Measurements from ENCODE around the gene TMEM72.

Gene TMEM72

GRCh38 chr10:44938956-44939355 lies 27.8 kb downstream of the TMEM72 start:
- Histone ChIP-seq H2BK12ac (ENCODE audit: low read length) (no peak overlapping the region), H3K79me2 (ENCODE audit: control insufficient read depth, insufficient read depth, low read length, poor library complexity) (peaks cover 2% of the 10 kb centered on the region), H3K23ac (ENCODE audit: low read length) (no peak overlapping the region), H3K9me3 (ENCODE audit: insufficient read depth, low read depth, low read length) (no peaks in the 10 kb centered on the region), H2BK5ac (ENCODE audit: low read depth, low read length, poor library complexity) (no peak overlapping the region), H3K4ac (ENCODE audit: low read depth, low read length) (no peak overlapping the region), H3K4me2 (ENCODE audit: low read length) (no peak overlapping the region), H3K4me1 (ENCODE audit: control insufficient read depth in 1 of 2, insufficient read depth in 2 of 2, low read length in 2 of 2) (peaks cover 15 to 20% of the 10 kb centered on the region in 2 experiments), H3K27ac (ENCODE audit: low read depth, low read length) (no peak overlapping the region), H3K27me3 (ENCODE audit: insufficient read depth, low read length) (no peaks in the 10 kb centered on the region), H3K79me1 (ENCODE audit: low read length) (peaks cover 16% of the 10 kb centered on the region), H3K36me3 (ENCODE audit: control insufficient read depth in 1 of 2, insufficient read depth in 2 of 2, low read length in 2 of 2) (no peaks in the 10 kb centered on the region), H3K14ac (ENCODE audit: low read length) (no peak overlapping the region), H2AK5ac (ENCODE audit: low read length) (no peak overlapping the region), H3K9ac (ENCODE audit: low read length) (no peak overlapping the region), H3K18ac (ENCODE audit: low read length) (no peak overlapping the region), H4K12ac (ENCODE audit: low read depth, low read length) (no peak overlapping the region), H2BK120ac (ENCODE audit: insufficient read depth, low read length, poor library complexity) (no peak overlapping the region), H2AFZ (ENCODE audit: insufficient read depth, low read length, poor library complexity) (no peak overlapping the region), H3K4me3 (ENCODE audit: low read depth, low read length) (no peak overlapping the region), H4K8ac (ENCODE audit: low read depth, low read length) (no peak overlapping the region), H4K91ac (ENCODE audit: low read depth, low read length) (no peak overlapping the region)
- DNase-seq: no peak
- WGBS (ENCODE audit: extremely low coverage, insufficient coverage, insufficient read length): no CpG with 5 or more reads among the region's 7 CpGs

GRCh38 chr10:44939691-44940401 lies 28.7 kb downstream of the TMEM72 start:
- Histone ChIP-seq H3K27me3 (ENCODE audit: insufficient read depth, low read length) (no peaks in the 10 kb centered on the region), H3K27ac (ENCODE audit: low read depth, low read length) (no peak overlapping the region), H3K4me2 (ENCODE audit: low read length) (no peak overlapping the region), H2AFZ (ENCODE audit: insufficient read depth, low read length, poor library complexity) (no peak overlapping the region), H4K91ac (ENCODE audit: low read depth, low read length) (no peak overlapping the region), H3K14ac (ENCODE audit: low read length) (no peak overlapping the region), H3K23ac (ENCODE audit: low read length) (no peak overlapping the region), H3K79me2 (ENCODE audit: control insufficient read depth, insufficient read depth, low read length, poor library complexity) (peaks cover 2% of the 10 kb centered on the region), H3K4me3 (ENCODE audit: low read depth, low read length) (no peak overlapping the region), H2AK5ac (ENCODE audit: low read length) (no peak overlapping the region), H2BK120ac (ENCODE audit: insufficient read depth, low read length, poor library complexity) (no peak overlapping the region), H3K79me1 (ENCODE audit: low read length) (peaks cover 8% of the 10 kb centered on the region), H4K8ac (ENCODE audit: low read depth, low read length) (no peak overlapping the region), H3K9ac (ENCODE audit: low read length) (no peak overlapping the region), H3K36me3 (ENCODE audit: control insufficient read depth in 1 of 2, insufficient read depth in 2 of 2, low read length in 2 of 2) (no peaks in the 10 kb centered on the region), H3K9me3 (ENCODE audit: insufficient read depth, low read depth, low read length) (no peaks in the 10 kb centered on the region), H3K4me1 (ENCODE audit: control insufficient read depth in 1 of 2, insufficient read depth in 2 of 2, low read length in 2 of 2) (peaks cover 7 to 11% of the 10 kb centered on the region in 2 experiments), H2BK5ac (ENCODE audit: low read depth, low read length, poor library complexity) (no peak overlapping the region), H3K18ac (ENCODE audit: low read length) (no peak overlapping the region), H3K4ac (ENCODE audit: low read depth, low read length) (no peak overlapping the region), H2BK12ac (ENCODE audit: low read length) (no peak overlapping the region), H4K12ac (ENCODE audit: low read depth, low read length) (no peak overlapping the region)
- DNase-seq: no peak
- WGBS (ENCODE audit: extremely low coverage, insufficient coverage, insufficient read length): no CpG with 5 or more reads among the region's 7 CpGs

- Histone ChIP-seq H3K14ac (ENCODE audit: low read length) (no peak overlapping the region), H4K8ac (ENCODE audit: low read depth, low read length) (no peak overlapping the region), H3K79me1 (ENCODE audit: low read length) (no peaks in the 10 kb centered on the region), H4K12ac (ENCODE audit: low read depth, low read length) (no peak overlapping the region), H3K27me3 (ENCODE audit: insufficient read depth, low read length) (no peaks in the 10 kb centered on the region), H3K4ac (ENCODE audit: low read depth, low read length) (no peak overlapping the region), H3K18ac (ENCODE audit: low read length) (no peak overlapping the region), H3K9ac (ENCODE audit: low read length) (no peak overlapping the region), H2AFZ (ENCODE audit: insufficient read depth, low read length, poor library complexity) (no peak overlapping the region), H4K91ac (ENCODE audit: low read depth, low read length) (no peak overlapping the region), H2BK120ac (ENCODE audit: insufficient read depth, low read length, poor library complexity) (no peak overlapping the region), H3K23ac (ENCODE audit: low read length) (no peak overlapping the region), H3K9me3 (ENCODE audit: insufficient read depth, low read depth, low read length) (no peaks in the 10 kb centered on the region), H2AK5ac (ENCODE audit: low read length) (no peak overlapping the region), H3K4me1 (ENCODE audit: control insufficient read depth in 1 of 2, insufficient read depth in 2 of 2, low read length in 2 of 2) (peaks cover 10 to 17% of the 10 kb centered on the region in 2 experiments), H3K4me3 (ENCODE audit: low read depth, low read length) (no peak overlapping the region), H2BK12ac (ENCODE audit: low read length) (no peak overlapping the region), H3K36me3 (ENCODE audit: control insufficient read depth in 1 of 2, insufficient read depth in 2 of 2, low read length in 2 of 2) (no peaks in the 10 kb centered on the region), H2BK5ac (ENCODE audit: low read depth, low read length, poor library complexity) (no peak overlapping the region), H3K79me2 (ENCODE audit: control insufficient read depth, insufficient read depth, low read length, poor library complexity) (no peaks in the 10 kb centered on the region), H3K27ac (ENCODE audit: low read depth, low read length) (no peak overlapping the region), H3K4me2 (ENCODE audit: low read length) (no peak overlapping the region)
- WGBS (ENCODE audit: extremely low coverage, insufficient coverage, insufficient read length): no CpG with 5 or more reads among the region's 1 CpG
- DNase-seq: no peak
Measured at GRCh38 chr10:44944354-44944753, 33.2 kb downstream of the TMEM72 start.

- peaks cover 13 to 22% of the 10 kb centered on the region in 2 experiments for H3K4me1 ChIP-seq (ENCODE audit: control insufficient read depth in 1 of 2, insufficient read depth in 2 of 2, low read length in 2 of 2)
- H2BK120ac ChIP-seq (ENCODE audit: insufficient read depth, low read length, poor library complexity): no peak overlapping the region
- H3K79me2 ChIP-seq (ENCODE audit: control insufficient read depth, insufficient read depth, low read length, poor library complexity): no peaks in the 10 kb centered on the region
- no peak overlapping the region for H4K8ac ChIP-seq (ENCODE audit: low read depth, low read length)
- no peak overlapping the region for H3K18ac ChIP-seq (ENCODE audit: low read length)
- H2AK5ac ChIP-seq (ENCODE audit: low read length): no peak overlapping the region
- H3K36me3 ChIP-seq (ENCODE audit: control insufficient read depth in 1 of 2, insufficient read depth in 2 of 2, low read length in 2 of 2): no peaks in the 10 kb centered on the region
- H3K79me1 ChIP-seq (ENCODE audit: low read length): peaks cover 9% of the 10 kb centered on the region
- no peak overlapping the region for H3K4me2 ChIP-seq (ENCODE audit: low read length)
- no peak overlapping the region for H2AFZ ChIP-seq (ENCODE audit: insufficient read depth, low read length, poor library complexity)
- no CpG with 5 or more reads among the region's 2 CpGs for WGBS (ENCODE audit: extremely low coverage, insufficient coverage, insufficient read length)
- peak overlapping the region; percentile 62 for H3K14ac ChIP-seq (ENCODE audit: low read length)
- H3K23ac ChIP-seq (ENCODE audit: low read length): no peak overlapping the region
- H2BK12ac ChIP-seq (ENCODE audit: low read length): no peak overlapping the region
- no peak overlapping the region for H4K91ac ChIP-seq (ENCODE audit: low read depth, low read length)
- no peak overlapping the region for H3K27ac ChIP-seq (ENCODE audit: low read depth, low read length)
- no peak overlapping the region for H2BK5ac ChIP-seq (ENCODE audit: low read depth, low read length, poor library complexity)
- H3K4me3 ChIP-seq (ENCODE audit: low read depth, low read length): no peak overlapping the region
- no peak overlapping the region for H4K12ac ChIP-seq (ENCODE audit: low read depth, low read length)
- H3K9me3 ChIP-seq (ENCODE audit: insufficient read depth, low read depth, low read length): no peaks in the 10 kb centered on the region
- H3K4ac ChIP-seq (ENCODE audit: low read depth, low read length): no peak overlapping the region
- no peak overlapping the region for H3K9ac ChIP-seq (ENCODE audit: low read length)
- no peak for DNase-seq
- no peaks in the 10 kb centered on the region for H3K27me3 ChIP-seq (ENCODE audit: insufficient read depth, low read length)
Measured at GRCh38 chr10:44946205-44946604, 35.1 kb downstream of the TMEM72 start.

All from trophoblast cell (in vitro differentiated cells and primary cell).